ENCODE measurements around the gene FBXO8.
"Not testable (repeated sequence)": the region's sequence is repeated elsewhere in the genome, so short reads cannot be mapped to it uniquely, and the experiment has no call there.

Gene FBXO8, protein sequence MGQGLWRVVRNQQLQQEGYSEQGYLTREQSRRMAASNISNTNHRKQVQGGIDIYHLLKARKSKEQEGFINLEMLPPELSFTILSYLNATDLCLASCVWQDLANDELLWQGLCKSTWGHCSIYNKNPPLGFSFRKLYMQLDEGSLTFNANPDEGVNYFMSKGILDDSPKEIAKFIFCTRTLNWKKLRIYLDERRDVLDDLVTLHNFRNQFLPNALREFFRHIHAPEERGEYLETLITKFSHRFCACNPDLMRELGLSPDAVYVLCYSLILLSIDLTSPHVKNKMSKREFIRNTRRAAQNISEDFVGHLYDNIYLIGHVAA

DNA sequence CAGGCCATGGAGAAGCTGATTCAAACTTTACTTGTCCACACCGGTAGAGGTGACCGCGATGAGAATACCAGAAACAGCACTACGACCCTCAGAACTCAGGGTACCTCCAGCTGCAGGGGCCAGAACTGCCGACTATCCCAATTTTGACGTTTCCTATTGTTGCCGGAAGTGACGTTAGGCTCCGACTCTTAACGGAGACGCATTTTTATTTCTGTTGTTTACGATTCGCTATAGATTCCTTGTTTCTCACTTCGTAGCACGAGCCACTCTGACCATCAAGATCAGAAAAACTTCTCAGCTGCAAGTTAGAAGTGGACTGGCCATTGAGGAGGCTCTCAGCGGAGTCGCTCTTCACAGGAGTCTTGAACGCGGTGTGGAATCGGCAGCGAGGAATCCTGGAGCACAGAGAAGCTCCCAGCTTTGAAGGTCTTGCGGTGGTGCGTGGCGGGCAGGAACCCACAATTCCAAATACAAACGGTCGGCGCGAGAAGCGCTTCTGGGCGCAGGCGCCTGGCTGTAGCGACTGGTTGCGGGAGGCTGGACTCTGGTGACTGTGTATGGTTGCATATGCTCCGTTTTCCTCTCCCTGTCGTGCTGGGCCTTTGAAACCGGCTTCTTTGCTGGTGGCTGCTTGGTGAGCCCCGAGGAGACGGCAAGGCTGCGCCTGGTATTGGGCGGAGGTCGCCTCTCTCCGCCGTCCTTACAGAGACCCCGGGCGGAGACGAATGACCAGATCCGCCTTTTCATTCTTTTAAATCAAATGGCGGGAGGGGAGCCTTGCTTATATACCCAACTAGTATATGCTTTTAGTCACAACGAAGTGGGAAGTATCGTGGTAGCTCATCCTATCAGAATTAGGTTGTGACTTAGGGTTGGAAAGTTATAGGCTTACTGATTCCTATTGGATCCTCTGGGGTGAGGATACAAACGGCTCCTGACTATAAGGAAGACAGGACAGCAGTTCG, at the start of gene FBXO8, which contains the start of gene CEP44:
Gene FBXO8 (minus strand): TSS at position 161 of the 965 bp plus-strand sequence. CDS start 20,575 bp downstream, outside the sequence.
Gene CEP44 (plus strand): TSS at position 405 of the 965 bp plus-strand sequence. CDS start 15,211 bp downstream, outside the sequence.
- peak; percentile 40 for DNase-seq (ENCODE audit: low read depth, low spot score)

GRCh38 chr4:174332741-174333493, 49.5 kb upstream of the FBXO8 start:
- no peak for DNase-seq (ENCODE audit: low read depth, low spot score)

DNA sequence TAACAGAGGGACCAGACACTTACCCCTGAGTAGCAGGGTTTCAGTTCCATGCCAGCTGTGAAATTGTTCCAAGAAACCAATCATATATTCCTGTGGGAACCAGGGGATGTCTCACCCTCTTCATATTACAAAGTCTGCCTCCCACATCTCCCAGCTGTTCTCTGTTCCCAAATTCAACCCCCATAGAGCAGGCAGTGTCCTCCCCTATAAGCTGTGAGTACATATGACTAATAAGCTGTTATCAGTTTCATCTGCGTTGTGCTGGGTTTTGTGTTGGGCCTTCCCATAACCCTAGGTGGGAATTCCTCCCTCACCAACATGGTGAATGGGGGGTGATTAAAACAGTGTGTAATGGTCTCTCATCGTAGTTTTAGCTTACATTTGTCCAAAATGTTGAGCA, 41.3 kb upstream of the FBXO8 start:
- DNase-seq (ENCODE audit: low read depth, low spot score) = no peak

DNA sequence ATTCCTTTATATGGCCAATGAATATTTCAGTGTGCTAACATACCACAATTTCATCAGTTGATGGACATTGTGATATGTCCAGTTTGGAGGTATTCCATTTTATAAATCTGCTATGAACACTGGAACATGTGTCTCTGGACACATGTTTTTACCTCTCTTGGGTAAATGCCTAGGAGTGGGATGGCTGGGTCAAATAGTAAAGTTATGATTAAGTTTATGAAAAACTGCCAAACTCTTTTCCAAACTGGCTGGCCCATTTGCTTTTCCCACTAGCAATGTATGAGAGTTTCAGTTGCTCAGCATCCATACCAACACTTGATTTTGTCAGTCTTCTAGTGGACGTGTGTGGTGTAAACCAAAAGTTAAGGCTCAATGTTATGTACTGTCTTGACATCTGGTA, 40.8 kb upstream of the FBXO8 start:
- DNase-seq (ENCODE audit: low read depth, low spot score) = no peak

DNA sequence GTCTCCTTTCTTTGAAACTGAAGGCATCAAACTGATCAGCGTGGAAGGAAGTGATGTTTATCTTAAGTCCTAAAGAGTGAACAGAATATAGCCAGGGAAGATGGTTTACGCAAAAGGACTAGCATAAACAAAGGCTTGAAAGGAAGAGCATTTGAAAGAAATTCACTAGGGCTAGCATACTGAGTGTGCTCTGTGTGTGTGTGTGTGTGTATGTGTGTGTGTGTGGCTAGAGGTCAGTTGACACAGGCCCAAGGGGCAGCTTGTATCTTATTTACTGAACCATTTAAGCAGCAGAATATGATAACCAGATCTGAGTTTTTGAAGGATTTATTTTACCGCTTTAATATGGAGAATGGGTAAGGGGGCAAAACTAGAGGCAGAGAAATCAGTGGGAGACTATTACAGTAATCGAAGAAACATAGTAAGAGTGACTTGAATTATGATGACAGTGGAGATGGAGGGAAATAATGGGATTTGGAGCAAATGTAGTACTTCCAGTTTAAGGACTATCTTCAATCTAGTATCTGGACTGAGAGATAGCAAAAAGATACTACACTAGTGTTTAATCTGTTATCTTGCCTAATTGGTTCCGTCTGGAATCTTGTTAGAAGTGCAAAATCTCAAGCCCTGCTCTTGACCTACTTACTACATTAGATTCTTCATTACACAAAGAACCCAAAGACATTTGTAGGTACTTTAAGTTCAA, 37.2 kb upstream of the FBXO8 start:
- DNase-seq (ENCODE audit: low read depth, low spot score) = no peak

- DNase-seq (ENCODE audit: low read depth, low spot score) = no peak
These were observed 35.6 kb upstream of the FBXO8 start for GRCh38 chr4:174318829-174319764.

DNA sequence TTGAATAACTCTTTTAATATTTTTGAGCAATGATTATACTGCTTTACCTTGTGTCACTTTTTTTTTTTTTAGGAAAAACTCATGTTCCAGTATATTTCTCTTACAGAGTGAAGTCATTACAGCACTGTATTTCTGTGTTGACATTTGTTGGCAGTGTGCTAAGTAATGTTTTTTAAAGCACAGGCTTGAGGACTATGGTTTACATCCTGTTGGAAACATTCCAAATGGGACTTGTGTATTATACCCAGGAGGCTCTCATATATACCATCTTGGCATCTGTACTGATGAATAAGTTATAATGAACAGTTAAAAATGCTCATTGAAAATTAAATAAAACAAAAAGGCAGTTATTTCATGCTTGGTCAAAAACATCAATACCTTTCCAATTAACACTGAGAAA, 34.1 kb upstream of the FBXO8 start:
- no peak for DNase-seq (ENCODE audit: low read depth, low spot score)

DNA sequence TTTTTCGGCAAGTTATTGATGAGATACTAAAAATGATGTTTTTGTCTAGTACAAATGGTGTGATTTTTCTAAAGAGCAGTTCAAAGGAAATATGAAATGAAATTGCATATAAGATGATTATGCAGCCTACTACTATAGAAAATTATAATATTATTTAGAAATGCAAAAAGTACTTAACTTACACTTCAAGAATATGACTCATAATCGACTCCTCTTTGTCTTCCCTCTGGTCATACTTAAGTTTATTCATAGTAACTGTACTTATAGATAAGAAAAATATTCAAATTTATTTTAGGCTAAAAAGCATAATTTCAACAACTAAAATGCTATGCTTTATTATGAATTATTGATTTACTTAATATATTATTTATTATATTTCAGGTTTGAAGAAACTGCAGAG, 33.5 kb upstream of the FBXO8 start:
- no peak for DNase-seq (ENCODE audit: low read depth, low spot score)

- DNase-seq (ENCODE audit: low read depth, low spot score) = no peak
These were observed 33.1 kb upstream of the FBXO8 start for GRCh38 chr4:174316546-174316945.

DNA sequence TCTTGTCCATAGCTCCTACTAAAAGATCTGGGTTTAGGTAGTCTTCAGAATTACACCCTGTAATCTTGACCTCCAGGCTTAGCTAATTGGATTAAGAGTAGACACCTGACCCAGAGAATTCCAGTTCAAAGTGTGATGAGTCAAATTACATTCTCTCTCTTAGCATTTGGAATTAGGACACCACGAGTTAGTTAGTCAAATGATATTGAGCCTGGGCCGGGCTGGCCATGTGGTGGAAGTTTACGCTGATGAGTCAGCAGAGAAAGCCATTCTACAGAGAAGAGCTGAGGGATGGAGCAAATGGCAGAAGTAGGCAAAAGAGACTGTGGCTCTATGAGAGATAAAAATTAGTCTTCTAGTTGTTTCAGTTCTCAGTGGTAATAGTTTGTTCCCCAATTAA, 31.3 kb upstream of the FBXO8 start:
- no peak for DNase-seq (ENCODE audit: low read depth, low spot score)

- DNase-seq (ENCODE audit: low read depth, low spot score) = no peak
These were observed 30.8 kb upstream of the FBXO8 start for GRCh38 chr4:174314274-174314673.

- DNase-seq (ENCODE audit: low read depth, low spot score) = no peak
These were observed 29.5 kb upstream of the FBXO8 start for GRCh38 chr4:174312993-174313392.

DNA sequence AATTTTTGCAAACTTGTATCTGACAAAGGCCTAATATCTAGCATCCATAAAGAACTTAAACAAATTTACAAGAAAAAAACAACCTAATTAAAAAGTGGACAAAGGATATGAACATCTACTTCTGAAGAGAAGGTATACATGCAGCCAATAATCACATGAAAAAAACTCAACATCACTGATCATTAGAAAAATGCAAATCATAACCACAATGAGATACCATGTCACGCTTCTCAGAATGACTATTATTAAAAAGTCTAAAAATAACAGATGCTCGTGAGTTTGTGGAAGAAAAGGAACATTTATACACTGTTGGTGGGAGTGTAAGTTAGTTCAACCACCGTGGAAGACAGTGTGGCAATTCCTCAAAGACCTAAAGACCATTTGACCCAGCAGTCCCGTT, 24.2 kb upstream of the FBXO8 start:
- no peak for DNase-seq (ENCODE audit: low read depth, low spot score)

- DNase-seq (ENCODE audit: low read depth, low spot score) = no peak
These were observed 22.5 kb upstream of the FBXO8 start for GRCh38 chr4:174305961-174306360.

GRCh38 chr4:174304664-174305063, 21.2 kb upstream of the FBXO8 start:
- DNase-seq (ENCODE audit: low read depth, low spot score) = no peak

- no peak for DNase-seq (ENCODE audit: low read depth, low spot score)
These were observed 20.2 kb upstream of the FBXO8 start for GRCh38 chr4:174303687-174304086.

GRCh38 chr4:174295142-174295541, 11.7 kb upstream of the FBXO8 start:
- not testable (repeated sequence) for DNase-seq (ENCODE audit: low read depth, low spot score)

GRCh38 chr4:174294641-174295040, 11.2 kb upstream of the FBXO8 start:
- DNase-seq (ENCODE audit: low read depth, low spot score) = not testable (repeated sequence)

DNA sequence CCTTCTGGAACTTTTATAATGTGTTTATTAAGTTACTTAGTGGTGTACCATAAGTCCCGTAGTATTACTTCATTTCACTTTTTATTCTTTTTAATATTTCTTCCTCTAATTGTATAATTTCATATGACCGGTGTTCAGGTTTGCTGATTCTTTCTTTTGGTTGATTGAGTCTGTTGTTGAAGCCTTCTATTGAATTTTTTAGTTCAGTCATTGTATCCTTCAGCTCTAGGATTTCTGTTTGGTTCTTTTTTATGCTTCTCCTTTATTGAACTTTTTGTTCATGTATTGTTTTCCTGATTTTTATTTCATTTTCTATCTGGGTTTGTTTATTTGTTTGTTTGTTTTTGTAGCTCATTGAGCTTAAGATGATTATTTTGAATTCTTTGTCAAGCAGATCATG, 9.0 kb upstream of the FBXO8 start:
- DNase-seq (ENCODE audit: low read depth, low spot score) = no peak

DNA sequence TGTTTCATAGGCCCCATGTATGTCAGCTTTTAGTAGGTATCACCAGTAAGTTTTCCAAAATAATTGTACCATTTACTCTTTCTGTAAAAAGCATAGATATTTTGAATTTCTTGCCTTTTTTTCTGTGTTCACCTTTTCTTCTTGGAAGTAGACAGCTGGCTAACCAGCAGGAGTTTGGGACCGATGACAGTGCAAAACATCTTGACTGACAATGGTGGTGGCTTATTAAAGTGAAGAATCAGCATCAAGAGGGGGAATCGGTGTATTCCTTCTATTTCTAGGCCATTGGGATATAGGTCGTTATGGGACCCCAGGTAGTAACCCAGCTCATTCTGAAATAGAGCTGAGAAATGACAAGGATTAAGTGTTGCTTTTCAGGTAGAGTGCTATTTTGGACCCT, 3.4 kb upstream of the FBXO8 start:
- no peak for DNase-seq (ENCODE audit: low read depth, low spot score)

Measured in activated CD4-positive, CD25-positive, alpha-beta regulatory T cell treated with anti-CD3 and anti-CD28 coated beads, Interleukin-2, amount 50 U/mL, for 16 hours (primary cell).